CD4-positive, alpha-beta T cell treated with Interleukin-4 for 4 hours (primary cell): ENCODE results near the gene FXYD4.
"Not testable (repeated sequence)": the region's sequence is repeated elsewhere in the genome, so short reads cannot be mapped to it uniquely, and the experiment has no call there.

Experiments
- DNase-seq: peaks from one replicate; pipeline ENCODE4 v3.0.0-alpha.2; 2020

FXYD4 gene

DNA sequence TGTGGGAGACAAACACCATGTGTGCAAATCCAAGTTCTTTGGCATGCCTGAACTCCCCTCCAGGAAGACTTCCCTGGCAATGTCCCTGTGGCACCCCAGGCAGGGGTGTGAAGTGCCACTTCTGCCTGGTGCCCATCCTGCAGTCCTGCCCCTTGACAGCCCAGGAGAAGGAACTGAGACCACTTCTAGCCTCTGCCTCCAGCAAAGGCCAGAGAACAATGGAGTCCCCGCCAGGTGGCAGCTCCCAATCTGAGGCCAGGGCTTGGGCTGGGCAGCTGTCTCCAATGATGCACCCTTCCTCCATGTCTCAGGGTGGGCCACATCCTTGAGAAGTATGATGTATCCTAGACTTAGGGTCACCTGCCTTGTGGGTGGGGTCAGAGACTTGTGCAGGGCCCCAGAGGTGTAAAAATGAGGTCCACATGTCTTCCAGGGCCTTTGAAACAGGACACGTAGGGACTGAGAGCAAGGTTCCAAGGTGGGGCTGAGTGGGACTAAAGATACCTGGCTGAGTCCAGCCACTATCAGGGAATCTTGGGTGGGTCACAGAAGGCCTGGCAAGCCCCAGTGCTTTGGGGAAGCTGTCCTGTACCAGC, 5.5 kb downstream of the FXYD4 start:
- no peak for DNase-seq

GRCh38 chr10:43377424-43377883, 6.0 kb downstream of the FXYD4 start:
- no peak for DNase-seq

GRCh38 chr10:43380610-43381222, 9.3 kb downstream of the FXYD4 start:
- no peak for DNase-seq

DNA sequence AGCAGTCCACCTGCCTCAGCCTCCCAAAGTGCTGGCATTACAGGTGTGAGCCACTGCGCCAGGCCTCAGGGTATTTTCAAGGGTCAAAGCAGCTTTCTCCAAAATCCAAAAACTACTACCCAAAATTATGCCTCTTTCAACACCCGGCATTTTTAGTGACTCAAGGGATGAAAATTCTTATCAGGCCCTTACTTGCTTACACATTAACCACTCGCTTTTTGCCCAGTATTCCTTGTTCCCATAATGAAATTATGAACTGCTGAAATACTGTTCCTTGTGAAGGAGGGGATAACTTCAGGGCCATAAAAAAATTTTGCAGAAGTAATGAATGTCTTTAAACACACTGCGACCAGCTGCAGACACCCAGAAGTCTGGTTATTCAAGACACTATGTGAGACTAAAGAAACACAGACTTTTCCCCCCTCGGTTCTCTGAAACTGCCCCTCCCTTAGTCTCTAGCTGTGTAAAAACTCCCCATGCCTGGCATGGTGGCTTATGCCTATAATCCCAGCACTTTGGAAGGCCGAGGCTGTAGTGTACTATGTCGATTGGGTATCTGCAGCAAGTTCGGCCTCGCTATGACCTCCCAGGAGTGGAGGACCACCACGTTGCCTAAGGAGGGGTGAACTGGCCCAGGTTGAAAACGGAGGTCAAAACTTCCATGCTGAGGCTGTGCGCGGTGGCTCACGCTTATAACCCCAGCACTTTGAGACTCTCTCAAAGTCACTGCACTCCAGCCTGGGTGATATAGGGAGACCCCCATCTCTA, 12.0 kb downstream of the FXYD4 start:
- DNase-seq, result no peak

- DNase-seq, result no peak
Observed at GRCh38 chr10:43384252-43385221, 13.1 kb downstream of the FXYD4 start.

- DNase-seq, result no peak
Observed at GRCh38 chr10:43385412-43386004, 14.1 kb downstream of the FXYD4 start.

GRCh38 chr10:43386549-43386948, 15.1 kb downstream of the FXYD4 start:
- no peak for DNase-seq

GRCh38 chr10:43386981-43387677, 15.7 kb downstream of the FXYD4 start:
- no peak for DNase-seq

GRCh38 chr10:43387678-43388032, 16.2 kb downstream of the FXYD4 start:
- no peak for DNase-seq

DNA sequence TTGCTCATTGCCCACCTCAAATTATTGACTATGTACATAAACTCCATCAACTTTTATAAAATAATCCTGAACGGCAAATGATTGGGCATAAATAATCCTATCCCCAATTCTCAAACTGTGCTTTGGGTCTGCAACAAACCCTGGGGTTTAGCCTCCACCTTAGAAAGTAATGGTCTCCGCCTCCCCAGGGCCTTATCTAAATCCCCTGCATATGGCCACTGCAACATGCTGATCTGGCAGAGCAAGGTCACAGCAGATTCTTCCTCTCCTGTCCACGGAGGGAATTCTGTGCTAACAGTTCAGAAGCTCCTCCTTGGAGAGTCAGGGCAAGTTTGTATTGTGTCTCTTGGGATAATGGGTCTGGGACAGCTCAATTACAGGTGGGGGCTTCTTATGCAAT, 18.4 kb downstream of the FXYD4 start:
- no peak for DNase-seq

GRCh38 chr10:43390333-43390732, 18.9 kb downstream of the FXYD4 start:
- no peak for DNase-seq

DNA sequence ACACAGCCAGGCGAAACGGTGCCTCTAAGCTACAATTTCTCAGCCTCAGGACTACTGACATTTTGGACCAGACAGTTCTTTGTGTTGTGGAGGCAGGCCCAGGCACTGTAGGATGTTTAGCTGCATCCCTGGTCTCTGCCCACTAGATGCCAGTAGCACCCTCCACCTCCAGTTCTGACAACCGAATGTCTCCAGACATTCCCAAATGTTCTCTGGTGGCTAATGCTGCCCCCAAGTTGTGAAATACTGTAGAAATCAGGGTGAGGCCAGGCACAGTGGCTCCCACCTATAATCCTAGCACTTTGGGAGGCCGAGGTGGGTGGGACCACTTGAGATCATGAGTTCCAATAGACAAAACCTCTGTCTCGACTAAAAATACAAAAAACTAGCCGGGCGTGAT, 19.3 kb downstream of the FXYD4 start:
- DNase-seq, result peak; percentile 28

- DNase-seq, result no peak
Observed at GRCh38 chr10:43391496-43391895, 20.1 kb downstream of the FXYD4 start.

- DNase-seq, result no peak
Observed at GRCh38 chr10:43392748-43393147, 21.3 kb downstream of the FXYD4 start.

- DNase-seq, result not testable (repeated sequence)
Observed at GRCh38 chr10:43393186-43393585, 21.8 kb downstream of the FXYD4 start.

DNA sequence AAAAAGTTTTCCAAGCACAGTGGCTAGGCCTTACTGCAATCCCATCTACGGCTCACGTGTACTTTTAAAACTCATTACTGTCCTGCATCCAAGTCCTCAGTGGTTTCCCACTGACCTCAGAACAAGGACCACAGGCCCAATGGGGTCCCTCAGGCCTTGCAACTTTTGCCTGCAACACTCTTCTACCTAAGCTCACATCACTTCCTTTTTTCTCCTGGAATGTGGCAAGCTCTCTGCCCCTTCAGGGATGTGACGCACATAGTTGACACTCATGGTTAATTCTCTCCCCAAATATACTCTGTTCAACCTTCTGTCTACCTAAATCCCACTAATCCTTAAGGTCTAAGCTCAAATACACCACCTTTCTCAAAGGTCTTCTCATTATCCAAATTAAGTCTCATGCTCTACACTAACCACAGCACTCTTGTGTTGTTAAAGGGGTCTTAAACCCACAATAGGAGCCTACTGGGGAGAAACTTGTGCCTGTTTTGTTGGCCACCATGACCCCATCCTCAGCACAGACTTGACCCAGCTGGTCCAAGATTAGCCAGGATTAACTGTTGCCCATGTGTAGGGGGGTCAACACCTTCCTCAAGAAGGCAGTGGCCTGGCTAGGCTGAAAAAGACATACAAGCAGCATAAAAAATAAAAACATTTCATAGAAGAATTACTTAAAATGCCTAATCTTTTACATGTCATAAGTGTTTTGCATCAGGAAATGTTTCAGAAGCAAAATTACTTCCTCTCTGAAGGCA, 22.3 kb downstream of the FXYD4 start:
- no peak for DNase-seq

DNA sequence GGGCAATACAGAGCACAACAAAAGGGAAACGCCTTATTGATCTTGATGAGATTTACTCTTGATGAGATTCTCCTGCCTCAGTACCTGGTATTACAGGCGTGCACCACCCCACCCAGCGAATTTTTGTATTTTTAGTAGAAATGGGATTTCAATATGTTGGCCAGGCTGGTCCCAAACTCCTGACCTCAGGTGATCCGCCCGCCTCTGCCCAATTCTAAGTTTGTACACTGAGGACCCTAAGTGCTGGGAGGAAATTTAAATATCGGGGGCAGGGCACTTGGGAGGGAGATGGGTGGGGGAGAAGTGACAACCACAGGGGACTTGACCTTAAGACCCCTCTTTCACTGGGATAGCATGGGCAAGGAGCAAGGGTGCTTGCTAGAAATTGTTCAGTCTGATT, 23.4 kb downstream of the FXYD4 start:
- no peak for DNase-seq

- DNase-seq, result no peak
Observed at GRCh38 chr10:43395571-43396060, 24.2 kb downstream of the FXYD4 start.

DNA sequence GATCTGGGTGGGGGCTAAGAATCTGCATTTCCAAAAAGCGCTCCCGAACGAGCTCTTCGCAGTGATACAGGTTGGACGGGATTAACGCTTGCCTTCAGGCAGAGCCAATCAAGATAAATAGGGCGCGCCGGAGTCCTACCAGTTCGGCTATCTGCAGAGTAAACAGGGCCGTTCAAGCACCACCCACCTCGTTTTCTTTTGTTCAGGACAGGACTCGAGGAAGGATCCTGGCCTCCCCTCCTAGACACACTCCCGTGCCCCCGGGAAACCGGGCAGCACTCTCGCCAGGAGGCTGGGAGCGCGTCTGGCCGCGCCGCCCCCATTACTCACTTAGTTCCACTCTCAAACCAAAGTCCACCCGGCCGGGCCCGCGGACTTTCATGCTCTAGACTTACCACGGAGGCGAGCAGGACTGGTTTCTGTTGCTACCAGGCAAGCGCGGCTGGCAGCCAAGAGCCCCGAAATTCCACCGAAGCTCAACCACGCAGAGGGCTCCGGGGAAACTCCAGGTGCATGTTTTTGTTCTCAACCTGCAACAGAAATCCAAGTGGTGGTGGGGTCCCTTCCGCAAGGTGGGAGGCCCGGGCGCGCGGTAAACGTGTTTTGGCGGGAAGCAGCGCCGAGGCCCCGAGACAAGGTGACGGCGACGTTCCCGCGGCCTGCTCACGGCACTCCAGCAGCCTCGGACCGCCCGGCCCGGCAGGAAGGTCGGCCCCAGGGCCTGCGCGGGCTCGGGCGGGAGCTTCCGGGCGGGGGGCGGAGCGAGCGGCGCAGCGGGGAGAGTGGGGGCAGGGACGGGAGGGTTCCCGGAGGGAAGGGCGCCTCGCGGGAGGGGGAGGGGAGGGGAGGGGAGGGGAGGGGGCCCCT, 24.9 kb downstream of the FXYD4 start:
- peak; percentile 72 for DNase-seq
